Trophoblast cell (in vitro differentiated cells and primary cell): ENCODE results near the gene MAST4.
"Not testable (repeated sequence)": the region's sequence is repeated elsewhere in the genome, so short reads cannot be mapped to it uniquely, and the experiment has no call there.

Experiments
- DNase-seq, 2 donors: peaks; one replicate each; pipeline ENCODE4 v3.0.0-alpha.2; 2016
- H2AFZ ChIP-seq: 2 replicates; pipeline ENCODE4 v1.6.1; 2013; ENCODE audit warnings: low read length, moderate library complexity, mild to moderate bottlenecking; ENCODE audit not compliant: insufficient read depth, poor library complexity
- H2AK5ac ChIP-seq: 2 replicates; pipeline ENCODE4 v1.6.1; 2013; ENCODE audit warnings: mild to moderate bottlenecking, low read length
- H2BK120ac ChIP-seq: 2 replicates; pipeline ENCODE4 v1.6.1; 2013; ENCODE audit warnings: low read length, mild to moderate bottlenecking, moderate library complexity; ENCODE audit not compliant: insufficient read depth, poor library complexity
- H2BK12ac ChIP-seq: 2 replicates; pipeline ENCODE4 v1.6.1; 2013; ENCODE audit warnings: mild to moderate bottlenecking, low read length, moderate library complexity
- H2BK5ac ChIP-seq: 2 replicates; pipeline ENCODE4 v1.6.1; 2013; ENCODE audit warnings: low read length, low read depth, moderate library complexity, mild to moderate bottlenecking; ENCODE audit not compliant: poor library complexity
- H3K14ac ChIP-seq: 2 replicates; pipeline ENCODE4 v1.6.1; 2013; ENCODE audit warnings: mild to moderate bottlenecking, low read length
- H3K18ac ChIP-seq: 2 replicates; pipeline ENCODE4 v1.6.1; 2013; ENCODE audit warnings: mild to moderate bottlenecking, low read length
- H3K23ac ChIP-seq: 2 replicates; pipeline ENCODE4 v1.6.1; 2013; ENCODE audit warnings: low read length
- H3K27ac ChIP-seq: 2 replicates; pipeline ENCODE4 v1.5.1; 2013; ENCODE audit warnings: low read depth, mild to moderate bottlenecking, inconsistent platforms, low read length, moderate library complexity
- H3K27me3 ChIP-seq: 2 replicates; pipeline ENCODE4 v1.6.1; 2013; ENCODE audit warnings: inconsistent platforms, mild to moderate bottlenecking, low read length, moderate library complexity; ENCODE audit not compliant: insufficient read depth
- H3K36me3 ChIP-seq, 2 experiments: 1 replicate in 1 of 2; 2 replicates in 1 of 2; pipeline ENCODE4 v1.6.1; 2013; ENCODE audit warnings: low read length in 2 of 2, mild to moderate bottlenecking in 2 of 2, moderate library complexity in 1 of 2; ENCODE audit not compliant: insufficient read depth in 2 of 2, control insufficient read depth in 1 of 2
- H3K4ac ChIP-seq: 2 replicates; pipeline ENCODE4 v1.6.1; 2013; ENCODE audit warnings: low read depth, mild to moderate bottlenecking, low read length, moderate library complexity
- H3K4me1 ChIP-seq, 2 experiments: 1 replicate in 1 of 2; 2 replicates in 1 of 2; pipeline ENCODE4 v1.6.1; 2013; ENCODE audit warnings: low read length in 2 of 2, mild to moderate bottlenecking in 2 of 2, moderate library complexity in 1 of 2; ENCODE audit not compliant: insufficient read depth in 2 of 2, control insufficient read depth in 1 of 2
- H3K4me2 ChIP-seq: 2 replicates; pipeline ENCODE4 v1.6.1; 2013; ENCODE audit warnings: inconsistent platforms, mild to moderate bottlenecking, low read length, moderate library complexity
- H3K4me3 ChIP-seq: 2 replicates; pipeline ENCODE4 v1.5.1; 2013; ENCODE audit warnings: mild to moderate bottlenecking, low read depth, low read length, inconsistent platforms
- H3K79me1 ChIP-seq: one replicate; pipeline ENCODE4 v1.6.1; 2013; ENCODE audit warnings: low read length
- H3K79me2 ChIP-seq: 2 replicates; pipeline ENCODE4 v1.6.1; 2013; ENCODE audit warnings: low read length, mild to moderate bottlenecking; ENCODE audit not compliant: control insufficient read depth, insufficient read depth, poor library complexity
- H3K9ac ChIP-seq: 2 replicates; pipeline ENCODE4 v1.6.1; 2013; ENCODE audit warnings: mild to moderate bottlenecking, low read length
- H3K9me3 ChIP-seq: 2 replicates; pipeline ENCODE4 v1.6.1; 2013; ENCODE audit warnings: low read depth, mild to moderate bottlenecking, control low read depth, inconsistent platforms, low read length; ENCODE audit not compliant: insufficient read depth
- H4K12ac ChIP-seq: 2 replicates; pipeline ENCODE4 v1.6.1; 2013; ENCODE audit warnings: low read depth, mild to moderate bottlenecking, low read length, moderate library complexity
- H4K8ac ChIP-seq: 2 replicates; pipeline ENCODE4 v1.6.1; 2013; ENCODE audit warnings: low read depth, mild to moderate bottlenecking, low read length, moderate library complexity
- H4K91ac ChIP-seq: one replicate; pipeline ENCODE4 v1.6.1; 2013; ENCODE audit warnings: low read depth, mild to moderate bottlenecking, low read length, moderate library complexity
- WGBS: extraction: QIAGEN DNeasy Blood & Tissue Kit; methylation state at CpG from one replicate; pipeline ENCODE4 v1.1.7; 2013; ENCODE audit warnings: missing lambda C conversion rate; ENCODE audit not compliant: insufficient read length, insufficient coverage; ENCODE audit errors: extremely low coverage; 5-methylcytosine and 5-hydroxymethylcytosine counted together

The MAST4 gene

DNA sequence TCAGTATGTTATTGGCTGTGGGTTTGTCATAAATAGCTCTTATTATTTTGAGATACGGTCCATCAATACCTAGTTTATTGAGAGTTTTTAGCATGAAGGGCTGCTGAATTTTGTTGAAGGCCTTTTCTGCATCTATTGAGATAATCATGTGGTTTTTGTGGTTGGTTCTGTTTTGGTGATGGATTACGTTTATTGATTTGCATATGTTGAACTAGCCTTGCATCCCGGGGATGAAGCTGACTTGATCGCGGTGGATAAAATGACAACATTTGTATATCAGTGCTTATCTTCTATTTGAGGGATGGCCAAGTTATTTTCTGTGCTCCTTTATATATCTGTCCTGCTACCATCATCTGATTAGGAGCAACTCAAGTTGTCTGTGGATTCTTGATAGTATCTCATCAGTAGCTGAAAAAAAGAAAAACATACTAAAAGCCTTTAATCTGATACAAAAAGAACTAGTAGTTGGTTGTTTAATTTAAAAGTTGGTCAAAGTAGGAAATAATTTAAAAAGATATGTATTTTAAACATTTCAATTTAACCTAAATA, 531.2 kb downstream of the MAST4 start:
- H3K9ac ChIP-seq, H3K27me3 ChIP-seq, H3K79me1 ChIP-seq, H4K8ac ChIP-seq, H3K23ac ChIP-seq, H3K4me1 ChIP-seq, H3K4me3 ChIP-seq, H3K79me2 ChIP-seq, H2AK5ac ChIP-seq, H2BK12ac ChIP-seq, H3K4ac ChIP-seq, H3K18ac ChIP-seq, H2BK5ac ChIP-seq, H2BK120ac ChIP-seq, H3K4me2 ChIP-seq, H3K14ac ChIP-seq, H4K12ac ChIP-seq, H2AFZ ChIP-seq, H3K36me3 ChIP-seq, DNase-seq, H4K91ac ChIP-seq, H3K27ac ChIP-seq, H3K9me3 ChIP-seq: not testable (repeated sequence)
- no CpG with 5 or more reads among the region's 5 CpGs for WGBS

DNA sequence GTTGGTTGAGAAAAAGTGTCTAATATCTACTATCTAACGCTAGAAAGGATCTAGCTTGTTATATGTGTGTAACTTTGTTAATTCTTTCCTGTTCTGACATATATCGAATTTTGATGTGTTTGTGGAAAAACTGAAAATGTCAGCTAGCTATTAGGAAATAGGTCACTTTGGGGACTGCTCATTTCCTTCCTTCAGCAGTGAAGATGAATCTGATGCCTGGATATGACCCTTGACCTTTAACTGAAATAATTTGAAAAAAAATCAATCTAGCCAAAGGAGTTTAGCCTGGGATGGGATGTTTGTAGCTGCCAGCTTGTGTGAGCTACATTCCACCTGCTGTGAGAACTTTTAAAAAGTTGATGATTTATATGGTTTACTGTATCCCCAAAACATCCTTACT, 533.6 kb downstream of the MAST4 start:
- no peaks in the 10 kb centered on the region for H3K9me3 ChIP-seq
- no peaks in the 10 kb centered on the region for H3K79me2 ChIP-seq
- no peak overlapping the region for H4K12ac ChIP-seq
- no peak overlapping the region for H3K4me2 ChIP-seq
- H3K4ac ChIP-seq: no peak overlapping the region
- no CpG with 5 or more reads among the region's 2 CpGs for WGBS
- H3K79me1 ChIP-seq: no peaks in the 10 kb centered on the region
- H3K18ac ChIP-seq: no peak overlapping the region
- H2AFZ ChIP-seq: no peak overlapping the region
- H3K27me3 ChIP-seq: no peaks in the 10 kb centered on the region
- H2BK12ac ChIP-seq: no peak overlapping the region
- no peak overlapping the region for H3K23ac ChIP-seq
- no peak overlapping the region for H3K14ac ChIP-seq
- H2BK120ac ChIP-seq: no peak overlapping the region
- no peak overlapping the region for H3K9ac ChIP-seq
- H3K36me3 ChIP-seq: peaks cover 1% of the 10 kb centered on the region in 2 experiments
- H4K8ac ChIP-seq: no peak overlapping the region
- no peak overlapping the region for H2AK5ac ChIP-seq
- no peak for DNase-seq
- no peak overlapping the region for H4K91ac ChIP-seq
- no peak overlapping the region for H3K27ac ChIP-seq
- H3K4me1 ChIP-seq: no peaks in the 10 kb centered on the region
- H2BK5ac ChIP-seq: no peak overlapping the region
- no peak overlapping the region for H3K4me3 ChIP-seq

GRCh38 chr5:67133217-67133616, 537.0 kb downstream of the MAST4 start:
- H3K27me3 ChIP-seq: no peaks in the 10 kb centered on the region
- no peak overlapping the region for H4K12ac ChIP-seq
- H3K23ac ChIP-seq: no peak overlapping the region
- peaks cover 0 to 3% of the 10 kb centered on the region in 2 experiments for H3K36me3 ChIP-seq
- H2BK120ac ChIP-seq: no peak overlapping the region
- DNase-seq: no peak
- no peaks in the 10 kb centered on the region for H3K4me1 ChIP-seq
- no CpG with 5 or more reads among the region's 2 CpGs for WGBS
- H3K79me2 ChIP-seq: no peaks in the 10 kb centered on the region
- no peak overlapping the region for H2BK12ac ChIP-seq
- no peak overlapping the region for H3K27ac ChIP-seq
- H2AK5ac ChIP-seq: no peak overlapping the region
- H3K18ac ChIP-seq: no peak overlapping the region
- no peak overlapping the region for H4K8ac ChIP-seq
- no peak overlapping the region for H3K4me2 ChIP-seq
- no peak overlapping the region for H3K4ac ChIP-seq
- H4K91ac ChIP-seq: no peak overlapping the region
- H3K9ac ChIP-seq: no peak overlapping the region
- H2AFZ ChIP-seq: no peak overlapping the region
- H3K79me1 ChIP-seq: no peaks in the 10 kb centered on the region
- H3K9me3 ChIP-seq: no peaks in the 10 kb centered on the region
- H3K14ac ChIP-seq: no peak overlapping the region
- H3K4me3 ChIP-seq: no peak overlapping the region
- H2BK5ac ChIP-seq: no peak overlapping the region

- Histone ChIP-seq H3K18ac (no peak overlapping the region), H3K27ac (no peak overlapping the region), H3K14ac (no peak overlapping the region), H4K12ac (no peak overlapping the region), H2AFZ (no peak overlapping the region), H3K79me1 (no peaks in the 10 kb centered on the region), H3K27me3 (no peaks in the 10 kb centered on the region), H2BK5ac (no peak overlapping the region), H3K4ac (no peak overlapping the region), H4K8ac (no peak overlapping the region), H3K9ac (no peak overlapping the region), H3K9me3 (no peaks in the 10 kb centered on the region), H3K79me2 (no peaks in the 10 kb centered on the region), H2BK12ac (no peak overlapping the region), H3K4me1 (no peaks in the 10 kb centered on the region), H3K4me2 (no peak overlapping the region), H3K36me3 (peaks cover 0 to 3% of the 10 kb centered on the region in 2 experiments), H2BK120ac (no peak overlapping the region), H3K4me3 (no peak overlapping the region), H2AK5ac (no peak overlapping the region), H4K91ac (no peak overlapping the region), H3K23ac (no peak overlapping the region)
- DNase-seq: no peak
- WGBS: no CpG with 5 or more reads among the region's 3 CpGs
Observed at GRCh38 chr5:67133776-67134175, 537.6 kb downstream of the MAST4 start.
